RWPE2 (cell line): ENCODE measurements around the gene RAPGEFL1.
"Not testable (repeated sequence)": the region's sequence is repeated elsewhere in the genome, so short reads cannot be mapped to it uniquely, and the experiment has no call there.

Experiments
- ATAC-seq: fragments of 200-7000 bp; cut with Tn5 transposase; 3 replicates; pipeline ENCODE4 v1.9.1; 2021; ENCODE audit warnings: low read depth
- DNase-seq: peaks from one replicate; pipeline ENCODE4 v3.0.0-alpha.2; 2020; ENCODE audit warnings: low spot score
- H3K27ac ChIP-seq: fragments of 450-650 bp; 2 replicates; pipeline ENCODE4 v1.5.1; 2017; ENCODE audit warnings: mild to moderate bottlenecking; ENCODE audit not compliant: poor library complexity, severe bottlenecking
- H3K27me3 ChIP-seq: fragments of 250-450 bp; sonication (Bioruptor Pico); 2 replicates; pipeline ENCODE4 v1.5.1; 2021; ENCODE audit warnings: mild to moderate bottlenecking, moderate library complexity; ENCODE audit not compliant: insufficient read depth, poor library complexity, severe bottlenecking
- H3K36me3 ChIP-seq: fragments of 250-450 bp; sonication (Bioruptor Pico); 2 replicates; pipeline ENCODE4 v1.5.1; 2020; ENCODE audit warnings: low read depth, mild to moderate bottlenecking, moderate library complexity
- H3K4me1 ChIP-seq: fragments of 250-450 bp; sonication (Bioruptor Pico); 2 replicates; pipeline ENCODE4 v1.5.1; 2021; ENCODE audit warnings: mild to moderate bottlenecking, moderate library complexity; ENCODE audit not compliant: insufficient read depth, poor library complexity, severe bottlenecking
- H3K4me3 ChIP-seq: fragments of 250-450 bp; sonication (Bioruptor Pico); 2 replicates; pipeline ENCODE4 v1.5.1; 2021; ENCODE audit warnings: mild to moderate bottlenecking, moderate library complexity; ENCODE audit not compliant: severe bottlenecking
- H3K9me3 ChIP-seq: fragments of 250-450 bp; sonication (Bioruptor Pico); 2 replicates; pipeline ENCODE4 v1.5.1; 2021; ENCODE audit warnings: mild to moderate bottlenecking, moderate library complexity; ENCODE audit not compliant: severe bottlenecking
- CTCF ChIP-seq: fragments of 450-650 bp; IDR thresholded peaks from one replicate; pipeline ENCODE4 v1.5.1; 2017; ENCODE audit warnings: mild to moderate bottlenecking, moderate library complexity; ENCODE audit not compliant: poor library complexity, severe bottlenecking

RAPGEFL1 gene

GRCh38 chr17:40218740-40219593, 41.7 kb downstream of the RAPGEFL1 start, which contains the start of gene WIPF2:
Gene WIPF2, plus strand, starts transcription at chr17:40219304. Its CDS starts 37,156 bp downstream, at chr17:40256460.
- DNase-seq (peak; percentile 93), ATAC-seq (peak; percentile 93)
- peak within 1 kb of the TSS; percentile 52 for H3K4me3 ChIP-seq
- no peaks in the 10 kb centered on the region for H3K9me3 ChIP-seq
- no peaks in the 10 kb centered on the region for H3K27me3 ChIP-seq
- TF ChIP-seq CTCF = peak; percentile 21
- H3K36me3 ChIP-seq = no peaks in the 10 kb centered on the region
- peak within 1 kb of the TSS; percentile 69 for H3K27ac ChIP-seq
- no peaks in the 10 kb centered on the region for H3K4me1 ChIP-seq

- no peaks in the 10 kb centered on the region for H3K36me3 ChIP-seq
- TF ChIP-seq CTCF = no peak
- DNase-seq (no peak), ATAC-seq (peak; percentile 71)
- H3K4me3 ChIP-seq = peak overlapping the region; percentile 52
- peak overlapping the region; percentile 69 for H3K27ac ChIP-seq
- H3K4me1 ChIP-seq = no peaks in the 10 kb centered on the region
- no peaks in the 10 kb centered on the region for H3K9me3 ChIP-seq
- no peaks in the 10 kb centered on the region for H3K27me3 ChIP-seq
Measured at GRCh38 chr17:40219594-40220338, 42.5 kb downstream of the RAPGEFL1 start.

- DNase-seq = no peak
- Histone ChIP-seq H3K27ac (no peak overlapping the region), H3K9me3 (no peaks in the 10 kb centered on the region), H3K4me1 (no peaks in the 10 kb centered on the region), H3K4me3 (no peak overlapping the region), H3K27me3 (no peaks in the 10 kb centered on the region), H3K36me3 (peaks cover 15% of the 10 kb centered on the region)
- no peak for ATAC-seq
- no peak for TF ChIP-seq CTCF
Measured at GRCh38 chr17:40224718-40225550, 47.7 kb downstream of the RAPGEFL1 start.

- H3K36me3 ChIP-seq = peaks cover 32% of the 10 kb centered on the region
- not testable (repeated sequence) for ATAC-seq, H3K27ac ChIP-seq, H3K9me3 ChIP-seq, DNase-seq, H3K27me3 ChIP-seq, H3K4me1 ChIP-seq, H3K4me3 ChIP-seq
Measured at GRCh38 chr17:40229146-40229545, 51.9 kb downstream of the RAPGEFL1 start.

GRCh38 chr17:40230670-40231069, 53.4 kb downstream of the RAPGEFL1 start:
- Histone ChIP-seq H3K27ac (no peak overlapping the region), H3K4me3 (no peak overlapping the region), H3K36me3 (peaks cover 34% of the 10 kb centered on the region), H3K9me3 (no peaks in the 10 kb centered on the region), H3K27me3 (no peaks in the 10 kb centered on the region), H3K4me1 (no peaks in the 10 kb centered on the region)
- no peak for TF ChIP-seq CTCF
- no peak for ATAC-seq
- DNase-seq = no peak

- H3K27ac ChIP-seq, H3K4me1 ChIP-seq, H3K27me3 ChIP-seq, H3K4me3 ChIP-seq, H3K9me3 ChIP-seq, DNase-seq, ATAC-seq: not testable (repeated sequence)
- peaks cover 26% of the 10 kb centered on the region for H3K36me3 ChIP-seq
Measured at GRCh38 chr17:40231928-40232327, 54.7 kb downstream of the RAPGEFL1 start.
